ENCODE results near the gene MAGIX. TPM values are rescaled to one million over a fixed set of nuclear protein-coding genes. Genes with fewer than 3 reads are reported as not detected.

Gene MAGIX
- total RNA-seq, 2 experiments from 2014 or later, result 0.97 to 1.5 TPM

DNA sequence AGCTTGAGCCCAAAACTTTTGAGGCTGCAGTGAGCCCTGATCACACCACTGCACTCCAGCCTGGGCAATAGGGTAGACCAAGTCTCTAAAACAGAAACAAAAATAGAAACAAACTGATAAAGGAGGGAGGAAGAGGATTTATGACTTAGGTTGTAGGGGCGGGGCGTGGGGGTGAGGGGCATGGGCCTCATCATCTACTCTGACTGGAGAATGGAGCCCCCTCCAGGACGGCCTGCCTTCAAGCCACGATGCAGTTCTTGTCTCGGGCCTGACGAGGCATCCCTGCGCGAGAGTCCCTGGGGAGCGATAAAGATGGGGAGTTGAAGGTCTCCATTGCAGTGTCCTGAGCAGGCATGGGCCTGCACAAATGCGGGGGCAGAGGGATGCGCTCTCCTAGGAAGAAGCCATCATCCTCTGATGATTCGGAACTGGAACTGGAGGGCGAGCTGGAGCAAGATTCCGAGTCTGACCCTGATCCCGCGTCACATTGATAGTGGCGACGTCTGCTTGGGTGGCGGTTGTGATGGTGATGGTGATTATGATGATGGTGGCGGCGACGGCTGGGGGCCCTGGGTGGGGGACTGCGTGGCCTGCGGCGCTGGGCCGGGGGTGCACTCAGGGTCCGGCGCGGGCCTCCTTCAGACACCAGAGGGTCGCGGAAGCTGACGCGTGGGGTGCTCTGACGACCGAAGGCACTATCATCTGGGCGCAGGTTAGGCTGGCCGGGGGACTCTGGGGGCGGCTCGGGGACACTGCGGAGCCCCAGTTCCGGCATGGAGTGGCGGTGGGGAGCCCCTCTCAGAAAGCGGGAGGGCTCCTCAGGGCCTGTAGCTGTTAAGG lies 13.1 kb downstream of the MAGIX start:
- DNase-seq (no peak), ATAC-seq (no peak)
- ChIA-PET CTCF (interaction anchor here (1.5 kb wide), 1 partner anchor 9 kb away, joined by 4 read pairs; no protein-coding TSS in a partner anchor), POLR2A (interaction anchor here (1.0 kb wide), 1 partner anchor 8 kb away, joined by 5 read pairs; no protein-coding TSS in a partner anchor)
- H3K4me3 Mint-ChIP-seq, result no peak overlapping the region
- peaks cover 44% of the 10 kb centered on the region for H3K4me1 Mint-ChIP-seq (ENCODE audit: low read depth)
- H3K9me3 Mint-ChIP-seq (ENCODE audit: insufficient read depth), result no peaks in the 10 kb centered on the region
- no peaks in the 10 kb centered on the region for H3K27me3 Mint-ChIP-seq (ENCODE audit: low read depth)
- H3K27ac Mint-ChIP-seq, result no peak overlapping the region
- H3K36me3 Mint-ChIP-seq (ENCODE audit: low read depth), result peaks cover 56% of the 10 kb centered on the region

GRCh38 chrX:49176421-49177326 lies 14.1 kb downstream of the MAGIX start:
- DNase-seq (no peak), ATAC-seq (no peak)
- H3K27ac Mint-ChIP-seq, result peak overlapping the region; percentile 57
- peaks cover 40% of the 10 kb centered on the region for H3K4me1 Mint-ChIP-seq (ENCODE audit: low read depth)
- H3K4me3 Mint-ChIP-seq, result no peak overlapping the region
- H3K36me3 Mint-ChIP-seq (ENCODE audit: low read depth), result peaks cover 59% of the 10 kb centered on the region
- ChIA-PET POLR2A (interaction anchor here (1.0 kb wide), 1 partner anchor 9 kb away, joined by 5 read pairs; no protein-coding TSS in a partner anchor), CTCF (interaction anchor here (1.0 kb wide), 2 partner anchors 10 to 21 kb away, joined by 3 read pairs; no protein-coding TSS in a partner anchor)
- H3K9me3 Mint-ChIP-seq (ENCODE audit: insufficient read depth), result no peaks in the 10 kb centered on the region
- H3K27me3 Mint-ChIP-seq (ENCODE audit: low read depth), result no peaks in the 10 kb centered on the region

DNA sequence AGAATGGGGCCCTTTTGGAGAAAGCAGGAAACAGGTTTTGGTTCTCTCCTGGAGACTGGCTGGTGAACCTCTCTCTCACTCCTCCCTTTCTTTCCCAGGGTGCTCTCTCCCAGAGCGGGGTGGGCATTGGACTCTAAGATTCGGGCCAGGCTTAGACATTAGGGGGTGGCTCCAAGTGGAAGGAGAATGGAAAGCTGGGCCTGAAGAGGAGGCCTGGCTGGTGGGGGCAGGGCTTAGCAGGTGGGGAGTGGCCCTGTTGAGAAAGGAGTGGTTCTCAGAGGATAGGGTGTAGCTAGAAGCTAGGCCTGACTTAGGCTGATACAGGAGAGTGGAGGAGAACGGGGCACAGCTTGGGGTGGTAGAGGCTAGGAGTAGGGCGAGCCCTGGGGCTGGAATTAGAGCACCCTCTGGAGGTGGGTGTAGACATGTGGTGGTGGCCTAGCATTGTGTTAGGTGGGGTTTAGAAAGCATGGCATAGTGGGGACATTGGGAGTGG lies 14.8 kb downstream of the MAGIX start:
- DNase-seq (peak; percentile 33), ATAC-seq (peak; percentile 47)
- Mint-ChIP-seq H3K27me3 (ENCODE audit: low read depth) (no peaks in the 10 kb centered on the region), H3K4me3 (no peak overlapping the region), H3K4me1 (ENCODE audit: low read depth) (peaks cover 38% of the 10 kb centered on the region), H3K36me3 (ENCODE audit: low read depth) (peaks cover 62% of the 10 kb centered on the region), H3K9me3 (ENCODE audit: insufficient read depth) (no peaks in the 10 kb centered on the region), H3K27ac (peak overlapping the region; percentile 43)
- CTCF ChIA-PET, result interaction anchor here (1.0 kb wide), 2 partner anchors 11 to 21 kb away, joined by 3 read pairs; no protein-coding TSS in a partner anchor
- POLR2A ChIA-PET, result no interaction called here

DNA sequence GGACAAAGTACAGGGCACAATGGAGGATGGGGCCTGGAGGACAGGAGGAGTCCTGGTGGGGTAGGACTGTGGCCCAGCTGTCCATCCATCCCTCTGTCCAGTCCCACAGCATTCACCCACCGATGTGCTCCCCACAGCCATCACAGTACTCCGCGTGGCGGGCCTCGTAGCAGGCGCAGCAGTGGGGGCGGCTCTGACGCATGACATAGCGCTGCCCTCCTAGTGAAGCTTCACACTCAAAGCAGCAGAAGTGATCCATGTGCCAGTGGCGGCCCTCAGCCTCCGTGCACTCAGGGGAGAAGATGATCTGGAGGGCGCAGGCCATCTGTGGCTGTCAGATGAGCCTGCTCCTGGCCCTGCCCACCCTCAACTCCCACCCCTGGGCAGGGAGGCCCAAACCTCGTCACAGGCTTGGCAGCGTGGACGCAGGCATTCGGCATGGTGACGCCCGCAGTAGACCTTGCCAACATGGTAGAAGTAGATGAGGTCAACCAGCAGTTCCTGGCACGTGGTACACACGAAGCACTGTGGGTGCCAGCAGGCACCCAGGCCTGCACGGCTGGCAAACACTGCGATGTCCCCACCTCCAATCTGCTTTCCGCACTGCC lies 15.4 kb downstream of the MAGIX start:
- peaks cover 60% of the 10 kb centered on the region for H3K36me3 Mint-ChIP-seq (ENCODE audit: low read depth)
- CTCF ChIA-PET, result interaction anchor here (1.0 kb wide), 2 partner anchors 11 to 22 kb away, joined by 3 read pairs; no protein-coding TSS in a partner anchor
- no peaks in the 10 kb centered on the region for H3K27me3 Mint-ChIP-seq (ENCODE audit: low read depth)
- POLR2A ChIA-PET, result no interaction called here
- DNase-seq, result no peak
- no peak for ATAC-seq
- no peak overlapping the region for H3K4me3 Mint-ChIP-seq
- H3K27ac Mint-ChIP-seq, result peak overlapping the region; percentile 43
- H3K9me3 Mint-ChIP-seq (ENCODE audit: insufficient read depth), result no peaks in the 10 kb centered on the region
- peaks cover 34% of the 10 kb centered on the region for H3K4me1 Mint-ChIP-seq (ENCODE audit: low read depth)

GRCh38 chrX:49178537-49178936 lies 16.0 kb downstream of the MAGIX start:
- POLR2A ChIA-PET, result no interaction called here
- H3K27ac Mint-ChIP-seq, result no peak overlapping the region

DNA sequence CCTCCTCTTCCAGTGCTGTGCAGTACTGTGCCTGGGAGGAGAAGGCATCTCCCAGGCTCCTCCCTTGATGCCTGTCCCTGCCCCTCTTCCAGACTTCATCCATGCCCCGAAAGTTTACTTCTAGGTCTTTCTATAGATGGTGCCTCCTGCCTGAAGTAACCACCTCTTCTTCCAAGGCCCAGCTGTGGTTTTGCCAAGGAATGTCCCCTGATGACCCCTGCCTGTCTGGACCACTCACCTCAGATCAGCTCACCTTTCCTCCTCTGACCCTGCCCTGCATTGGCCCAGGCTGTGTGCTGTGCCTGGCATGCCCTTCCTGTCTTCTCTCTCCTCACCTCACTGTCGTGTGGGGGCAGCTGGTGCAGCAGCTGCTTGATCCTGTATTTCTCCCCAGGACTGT lies 16.8 kb downstream of the MAGIX start:
- ATAC-seq, result no peak
- H3K9me3 Mint-ChIP-seq (ENCODE audit: insufficient read depth), result no peaks in the 10 kb centered on the region
- H3K27ac Mint-ChIP-seq, result peak overlapping the region; percentile 57
- no peaks in the 10 kb centered on the region for H3K27me3 Mint-ChIP-seq (ENCODE audit: low read depth)
- DNase-seq, result no peak
- POLR2A ChIA-PET, result no interaction called here
- H3K4me1 Mint-ChIP-seq (ENCODE audit: low read depth), result peaks cover 34% of the 10 kb centered on the region
- peaks cover 55% of the 10 kb centered on the region for H3K36me3 Mint-ChIP-seq (ENCODE audit: low read depth)
- CTCF ChIA-PET, result no interaction called here
- H3K4me3 Mint-ChIP-seq, result no peak overlapping the region

More at GRCh38 chrX:49178537-49178936, 16.0 kb downstream of the MAGIX start:
- ATAC-seq (no peak), DNase-seq (no peak)
- peaks cover 57% of the 10 kb centered on the region for H3K36me3 Mint-ChIP-seq (ENCODE audit: low read depth)
- no peaks in the 10 kb centered on the region for H3K9me3 Mint-ChIP-seq (ENCODE audit: insufficient read depth)
- H3K27me3 Mint-ChIP-seq (ENCODE audit: low read depth), result no peaks in the 10 kb centered on the region
- H3K4me1 Mint-ChIP-seq (ENCODE audit: low read depth), result peaks cover 29% of the 10 kb centered on the region
- no peak overlapping the region for H3K4me3 Mint-ChIP-seq
- CTCF ChIA-PET, result no interaction called here

- H3K9me3 Mint-ChIP-seq (ENCODE audit: insufficient read depth), result no peaks in the 10 kb centered on the region
- peaks cover 36% of the 10 kb centered on the region for H3K4me1 Mint-ChIP-seq (ENCODE audit: low read depth)
- no peak overlapping the region for H3K27ac Mint-ChIP-seq
- peaks cover 25% of the 10 kb centered on the region for H3K36me3 Mint-ChIP-seq (ENCODE audit: low read depth)
- DNase-seq (no peak), ATAC-seq (no peak)
- peak overlapping the region; percentile 82 for H3K4me3 Mint-ChIP-seq
- ChIA-PET POLR2A (no interaction called here), CTCF (interaction anchor here (0.8 to 1.2 kb wide), 2 partner anchors 9 to 28 kb away, joined by 3 read pairs; no protein-coding TSS in a partner anchor)
- H3K27me3 Mint-ChIP-seq (ENCODE audit: low read depth), result no peaks in the 10 kb centered on the region
These were observed 21.2 kb downstream of the MAGIX start for GRCh38 chrX:49183701-49184281.

GRCh38 chrX:49184294-49185281 lies 22.0 kb downstream of the MAGIX start:
- H3K4me3 Mint-ChIP-seq, result peak overlapping the region; percentile 82
- peaks cover 36% of the 10 kb centered on the region for H3K4me1 Mint-ChIP-seq (ENCODE audit: low read depth)
- peak overlapping the region; percentile 69 for H3K27ac Mint-ChIP-seq

DNA sequence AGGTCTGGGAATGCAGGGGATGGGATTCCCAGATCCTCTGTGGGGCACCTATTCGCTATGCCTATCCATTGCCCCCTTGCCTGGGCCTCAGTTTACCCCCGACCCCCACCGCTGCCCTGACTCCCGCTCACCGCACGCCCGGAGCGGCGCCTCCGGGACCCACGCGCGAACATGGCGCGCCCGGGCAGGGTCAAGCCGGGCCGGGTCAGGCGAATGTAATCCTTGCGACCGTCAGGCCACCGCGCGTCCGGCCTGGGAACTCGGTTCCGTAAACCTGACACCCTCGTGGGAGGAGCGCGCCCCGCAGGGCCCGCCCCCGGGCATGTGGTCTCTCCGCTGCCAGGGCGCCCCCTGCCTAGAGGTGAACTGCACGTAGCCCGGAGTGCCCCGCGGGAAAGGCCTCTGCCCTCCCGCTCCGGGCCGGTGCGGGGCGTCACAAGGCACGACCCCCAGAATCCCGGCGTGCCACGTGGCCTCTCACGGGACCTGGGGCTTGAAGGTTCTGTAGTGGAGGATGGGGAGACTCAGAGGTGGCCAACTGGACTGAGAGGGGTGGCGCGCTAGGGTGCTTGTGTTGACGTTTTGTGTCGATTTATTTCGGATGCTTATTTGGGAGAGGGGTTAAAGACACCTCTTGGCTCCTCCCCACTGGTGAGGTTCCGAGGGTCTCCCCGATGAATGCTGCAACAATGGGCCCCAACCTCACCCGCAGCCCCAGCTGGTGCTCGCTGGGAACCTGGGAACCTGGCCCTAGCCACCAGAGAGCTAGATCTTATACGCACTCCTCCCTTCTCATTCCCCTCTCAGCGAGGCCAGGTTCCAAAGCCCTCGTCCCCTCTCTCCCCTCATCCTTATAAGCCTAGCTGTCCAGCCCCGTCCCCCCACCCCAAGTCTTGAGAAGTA lies 23.8 kb downstream of the MAGIX start, which contains the start of gene PRICKLE3:
Gene PRICKLE3, minus strand, starts transcription at position 249 of the 903 bp plus-strand sequence. Its CDS starts 76 bp downstream, at position 173.
- DNase-seq (peak; percentile 79), ATAC-seq (peak; percentile 28)
- Mint-ChIP-seq H3K27ac (peak within 1 kb of the TSS; percentile 69), H3K4me3 (peak within 1 kb of the TSS; percentile 82), H3K9me3 (ENCODE audit: insufficient read depth) (no peaks in the 10 kb centered on the region), H3K27me3 (ENCODE audit: low read depth) (no peaks in the 10 kb centered on the region), H3K4me1 (ENCODE audit: low read depth) (peaks cover 39% of the 10 kb centered on the region), H3K36me3 (ENCODE audit: low read depth) (peaks cover 9% of the 10 kb centered on the region)
- POLR2A ChIA-PET, result no interaction called here
- CTCF ChIA-PET, result interaction anchor here (1.6 kb wide), 1 partner anchor 13 kb away, joined by 4 read pairs; no protein-coding TSS in a partner anchor

More at GRCh38 chrX:49184294-49185281, 22.0 kb downstream of the MAGIX start:
- ChIA-PET POLR2A (no interaction called here), CTCF (interaction anchor here (0.8 to 1.2 kb wide), 2 partner anchors 8 to 29 kb away, joined by 3 read pairs; no protein-coding TSS in a partner anchor)
- Mint-ChIP-seq H3K27me3 (ENCODE audit: low read depth) (no peaks in the 10 kb centered on the region), H3K9me3 (ENCODE audit: insufficient read depth) (no peaks in the 10 kb centered on the region), H3K36me3 (ENCODE audit: low read depth) (peaks cover 19% of the 10 kb centered on the region)
- peak; percentile 47 for DNase-seq
- peak; percentile 62 for ATAC-seq
